Activated CD8-positive, alpha-beta T cell treated with anti-CD3 and anti-CD28 coated beads, Interleukin-2, amount 10 ng/mL, durations not matched to agents 7 days and 5 days (primary cell): ENCODE measurements around the gene SH2D1A. TPM values are rescaled to one million over a fixed set of nuclear protein-coding genes. Genes with fewer than 3 reads are reported as not detected.

ENCODE experiments used
- total RNA-seq, 2 experiments: library from RNA; stranded (reverse); gene quantifications; one replicate each; pipeline ENCODE4 v1.2.3, GENCODE V29; 2021

The SH2D1A gene
- total RNA-seq, 2 experiments from 2014 or later, result 42.0 to 42.1 TPM

Other genes starting within 250 kb of the SH2D1A start
- gene TEX13D, start 13.9 kb upstream of the SH2D1A start, total RNA-seq, result not detected